HEK293 (cell line): ENCODE results near the gene CACHD1.

Experiments
- CTCF ChIA-PET: fragments of 350-600 bp; formaldehyde crosslinking; extraction: SDS; loops from one replicate; lab custom pipeline; 2021; ENCODE audit warnings: antibody characterized with exemption; lab: Yijun Ruan, JAX
- POLR2A ChIA-PET: fragments of 300-600 bp; formaldehyde crosslinking; extraction: SDS; loops from one replicate; lab custom pipeline; 2020; ENCODE audit warnings: antibody characterized with exemption, inconsistent platforms; lab: Yijun Ruan, JAX
- H3K27ac ChIP-seq: fragments of 200-500 bp; sonication (Bioruptor generic); 2 replicates; pipeline ENCODE4 v1.5.1; 2014; ENCODE audit warnings: low read depth, low read length, control low read depth, inconsistent platforms; ENCODE audit errors: extremely low read depth
- H3K36me3 ChIP-seq, 2 experiments: fragments of 200-500 bp in 1 of 2; sonication (Bioruptor generic) in 1 of 2; 1 replicate in 1 of 2; 2 replicates in 1 of 2; pipeline ENCODE4 v1.5.1; 2014 to 2017; ENCODE audit warnings: inconsistent platforms in 2 of 2, low read length in 2 of 2; ENCODE audit not compliant: control insufficient read depth in 2 of 2, insufficient read depth in 1 of 2
- H3K4me1 ChIP-seq: fragments of 200-500 bp; sonication (Bioruptor generic); 2 replicates; pipeline ENCODE4 v1.5.1; 2014; ENCODE audit warnings: mild to moderate bottlenecking, low read length, inconsistent platforms; ENCODE audit not compliant: control insufficient read depth, insufficient read depth
- H3K4me3 ChIP-seq: 2 replicates; pipeline ENCODE4 v1.5.1; 2011; ENCODE audit warnings: low read depth, mild to moderate bottlenecking, control low read depth, low read length, moderate library complexity
- H3K9me3 ChIP-seq: fragments of 200-500 bp; sonication (Bioruptor generic); 2 replicates; pipeline ENCODE4 v1.5.1; 2014; ENCODE audit warnings: low read depth, low read length, inconsistent platforms; ENCODE audit not compliant: control insufficient read depth, insufficient read depth
- GLIS1 ChIP-seq: fragments of 450-650 bp; formaldehyde crosslinking; IDR thresholded peaks from 2 replicates; pipeline ENCODE4 v1.5.1; 2016; ENCODE audit warnings: missing biosample characterization, missing genetic modification characterization
- KLF8 ChIP-seq: fragments of 450-650 bp; formaldehyde crosslinking; IDR thresholded peaks from 2 replicates; pipeline ENCODE4 v1.5.1; 2016; ENCODE audit warnings: missing biosample characterization, missing genetic modification characterization
- OSR2 ChIP-seq: fragments of 450-650 bp; formaldehyde crosslinking; IDR thresholded peaks from 2 replicates; pipeline ENCODE4 v1.5.1; 2016; ENCODE audit warnings: missing biosample characterization, missing genetic modification characterization
- SETDB1 ChIP-seq: IDR thresholded peaks from one replicate; pipeline ENCODE4 v1.6.1; 2017; ENCODE audit warnings: mild to moderate bottlenecking, low read length, moderate library complexity, mixed read lengths; ENCODE audit not compliant: insufficient read length
- SP3 ChIP-seq: fragments of 450-650 bp; formaldehyde crosslinking; IDR thresholded peaks from 2 replicates; pipeline ENCODE4 v1.5.1; 2016; ENCODE audit warnings: missing biosample characterization, missing genetic modification characterization
- TCF7L2 ChIP-seq: IDR thresholded peaks from 2 replicates; pipeline ENCODE4 v1.6.1; 2011; ENCODE audit warnings: low read depth, mild to moderate bottlenecking, inconsistent platforms, low read length, moderate library complexity, borderline replicate concordance
- ZFHX2 ChIP-seq: fragments of 450-650 bp; formaldehyde crosslinking; conservative IDR thresholded peaks from 2 replicates; pipeline ENCODE4 v1.5.1; 2016; ENCODE audit warnings: missing biosample characterization, missing genetic modification characterization
- ZFP41 ChIP-seq: fragments of 450-650 bp; formaldehyde crosslinking; IDR thresholded peaks from 2 replicates; pipeline ENCODE4 v1.5.1; 2016; ENCODE audit warnings: missing biosample characterization, missing genetic modification characterization, borderline replicate concordance
- ZNF221 ChIP-seq: fragments of 450-650 bp; formaldehyde crosslinking; IDR thresholded peaks from 2 replicates; pipeline ENCODE4 v1.5.1; 2017; ENCODE audit warnings: missing biosample characterization, missing genetic modification characterization, borderline replicate concordance
- ZNF335 ChIP-seq: fragments of 450-650 bp; formaldehyde crosslinking; conservative IDR thresholded peaks from 2 replicates; pipeline ENCODE4 v1.5.1; 2016; ENCODE audit warnings: missing biosample characterization, missing genetic modification characterization
- ZNF433 ChIP-seq: fragments of 450-650 bp; formaldehyde crosslinking; IDR thresholded peaks from 2 replicates; pipeline ENCODE4 v1.5.1; 2016; ENCODE audit warnings: missing biosample characterization, missing genetic modification characterization, low read depth
- ZNF501 ChIP-seq: fragments of 450-650 bp; formaldehyde crosslinking; IDR thresholded peaks from 2 replicates; pipeline ENCODE4 v1.5.1; 2016; ENCODE audit warnings: missing biosample characterization, missing genetic modification characterization
- ZNF514 ChIP-seq: fragments of 450-650 bp; formaldehyde crosslinking; IDR thresholded peaks from 2 replicates; pipeline ENCODE4 v1.5.1; 2016; ENCODE audit warnings: missing biosample characterization, missing genetic modification characterization
- ZNF544 ChIP-seq: fragments of 450-650 bp; formaldehyde crosslinking; IDR thresholded peaks from 2 replicates; pipeline ENCODE4 v1.5.0; 2017; ENCODE audit warnings: missing biosample characterization, missing genetic modification characterization
- ZNF585B ChIP-seq: fragments of 450-650 bp; formaldehyde crosslinking; IDR thresholded peaks from 2 replicates; pipeline ENCODE4 v1.5.1; 2016; ENCODE audit warnings: missing biosample characterization, missing genetic modification characterization
- ZNF660 ChIP-seq: fragments of 450-650 bp; IDR thresholded peaks from 2 replicates; pipeline ENCODE4 v1.5.1; 2018; ENCODE audit warnings: missing biosample characterization, mild to moderate bottlenecking, missing genetic modification characterization
- ZNF777 ChIP-seq: fragments of 450-650 bp; formaldehyde crosslinking; IDR thresholded peaks from 2 replicates; pipeline ENCODE4 v1.5.1; 2017; ENCODE audit warnings: missing biosample characterization, missing genetic modification characterization, borderline replicate concordance
- ZSCAN30 ChIP-seq: fragments of 450-650 bp; IDR thresholded peaks from 2 replicates; pipeline ENCODE4 v1.5.1; 2018; ENCODE audit warnings: missing biosample characterization, mild to moderate bottlenecking, missing genetic modification characterization, moderate library complexity
- ZXDB ChIP-seq: fragments of 450-650 bp; formaldehyde crosslinking; IDR thresholded peaks from 2 replicates; pipeline ENCODE4 v1.5.1; 2016; ENCODE audit warnings: missing biosample characterization, missing genetic modification characterization
- TF ChIP-seq, protein P1 (sequence below): fragments of 450-650 bp; formaldehyde crosslinking; optimal IDR thresholded peaks from 2 replicates; pipeline ENCODE3; 2016; ENCODE audit warnings: missing biosample characterization, mild to moderate bottlenecking, missing genetic modification characterization
- TF ChIP-seq, protein P2 (sequence below): fragments of 450-650 bp; formaldehyde crosslinking; IDR thresholded peaks from 2 replicates; pipeline ENCODE4 v1.5.1; 2016; ENCODE audit warnings: missing biosample characterization, missing genetic modification characterization
- TF ChIP-seq, protein P3 (sequence below): fragments of 450-650 bp; formaldehyde crosslinking; IDR thresholded peaks from 2 replicates; pipeline ENCODE4 v1.5.1; 2016; ENCODE audit warnings: missing biosample characterization, missing genetic modification characterization

CACHD1 gene

DNA sequence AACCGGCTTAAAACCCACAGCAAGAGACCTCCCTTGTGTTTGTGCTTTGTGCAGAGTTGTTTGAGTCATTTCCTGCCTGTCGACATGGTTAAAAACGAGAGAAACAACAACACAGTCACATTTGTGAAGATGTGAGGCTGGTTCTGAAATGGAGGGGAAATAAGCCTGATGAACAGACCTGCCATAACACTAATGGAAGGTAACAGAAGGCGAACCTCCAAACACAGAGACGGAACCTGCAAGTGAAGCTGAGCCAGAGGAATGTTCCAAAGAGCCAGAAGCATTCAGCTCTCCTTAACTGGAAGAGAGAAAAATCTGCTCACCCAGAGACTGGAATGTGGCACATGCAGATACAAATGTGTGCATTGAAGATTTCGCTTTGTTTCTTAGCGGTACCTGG is 221.7 kb downstream of the CACHD1 start:
- TF ChIP-seq ZNF660 (tag by site-specific recombination): no peak
- TF ChIP-seq, protein P1, sequence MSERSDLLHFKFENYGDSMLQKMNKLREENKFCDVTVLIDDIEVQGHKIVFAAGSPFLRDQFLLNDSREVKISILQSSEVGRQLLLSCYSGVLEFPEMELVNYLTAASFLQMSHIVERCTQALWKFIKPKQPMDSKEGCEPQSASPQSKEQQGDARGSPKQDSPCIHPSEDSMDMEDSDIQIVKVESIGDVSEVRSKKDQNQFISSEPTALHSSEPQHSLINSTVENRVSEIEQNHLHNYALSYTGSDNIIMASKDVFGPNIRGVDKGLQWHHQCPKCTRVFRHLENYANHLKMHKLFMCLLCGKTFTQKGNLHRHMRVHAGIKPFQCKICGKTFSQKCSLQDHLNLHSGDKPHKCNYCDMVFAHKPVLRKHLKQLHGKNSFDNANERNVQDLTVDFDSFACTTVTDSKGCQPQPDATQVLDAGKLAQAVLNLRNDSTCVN (tag by site-specific recombination): no peak
- TF ChIP-seq SP3 (tag by site-specific recombination): no peak
- Histone ChIP-seq H3K27ac (no peak overlapping the region), H3K4me1 (no peaks in the 10 kb centered on the region), H3K4me3 (no peak overlapping the region), H3K9me3 (no peaks in the 10 kb centered on the region), H3K36me3 (peaks cover 5 to 28% of the 10 kb centered on the region in 2 experiments)
- ChIA-PET CTCF (interaction anchor here (0.6 to 1.1 kb wide), 3 partner anchors 15 to 133 kb away, joined by 3 to 4 read pairs (median 3); no protein-coding TSS in a partner anchor), POLR2A (no interaction called here)

DNA sequence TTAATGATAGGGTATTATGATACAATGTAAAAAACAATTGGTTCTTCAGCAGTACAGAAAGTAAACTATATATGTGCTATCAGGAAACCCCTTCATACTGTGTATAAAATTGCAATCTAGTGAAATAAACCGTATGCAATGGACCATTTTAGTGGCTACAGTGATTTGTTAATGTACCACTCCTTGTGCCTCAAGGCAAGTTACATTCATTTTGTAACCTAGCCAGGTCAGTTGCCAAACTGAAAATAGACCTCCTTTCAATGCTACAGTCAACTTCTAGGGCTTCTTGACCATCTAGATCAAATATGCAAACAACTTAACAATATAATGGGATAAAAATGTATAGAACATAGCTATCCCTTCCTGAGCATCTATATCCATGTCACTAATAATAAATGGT is 223.0 kb downstream of the CACHD1 start:
- TF ChIP-seq ZNF221 (tag by site-specific recombination): no peak
- TF ChIP-seq ZNF585B (tag by site-specific recombination): no peak
- TF ChIP-seq OSR2 (tag by site-specific recombination): no peak
- TF ChIP-seq ZNF514 (tag by site-specific recombination): no peak
- no peak for TF ChIP-seq ZXDB (tag by site-specific recombination)
- TF ChIP-seq TCF7L2: no peak
- TF ChIP-seq ZSCAN30 (tag by site-specific recombination): no peak
- TF ChIP-seq, protein P2, sequence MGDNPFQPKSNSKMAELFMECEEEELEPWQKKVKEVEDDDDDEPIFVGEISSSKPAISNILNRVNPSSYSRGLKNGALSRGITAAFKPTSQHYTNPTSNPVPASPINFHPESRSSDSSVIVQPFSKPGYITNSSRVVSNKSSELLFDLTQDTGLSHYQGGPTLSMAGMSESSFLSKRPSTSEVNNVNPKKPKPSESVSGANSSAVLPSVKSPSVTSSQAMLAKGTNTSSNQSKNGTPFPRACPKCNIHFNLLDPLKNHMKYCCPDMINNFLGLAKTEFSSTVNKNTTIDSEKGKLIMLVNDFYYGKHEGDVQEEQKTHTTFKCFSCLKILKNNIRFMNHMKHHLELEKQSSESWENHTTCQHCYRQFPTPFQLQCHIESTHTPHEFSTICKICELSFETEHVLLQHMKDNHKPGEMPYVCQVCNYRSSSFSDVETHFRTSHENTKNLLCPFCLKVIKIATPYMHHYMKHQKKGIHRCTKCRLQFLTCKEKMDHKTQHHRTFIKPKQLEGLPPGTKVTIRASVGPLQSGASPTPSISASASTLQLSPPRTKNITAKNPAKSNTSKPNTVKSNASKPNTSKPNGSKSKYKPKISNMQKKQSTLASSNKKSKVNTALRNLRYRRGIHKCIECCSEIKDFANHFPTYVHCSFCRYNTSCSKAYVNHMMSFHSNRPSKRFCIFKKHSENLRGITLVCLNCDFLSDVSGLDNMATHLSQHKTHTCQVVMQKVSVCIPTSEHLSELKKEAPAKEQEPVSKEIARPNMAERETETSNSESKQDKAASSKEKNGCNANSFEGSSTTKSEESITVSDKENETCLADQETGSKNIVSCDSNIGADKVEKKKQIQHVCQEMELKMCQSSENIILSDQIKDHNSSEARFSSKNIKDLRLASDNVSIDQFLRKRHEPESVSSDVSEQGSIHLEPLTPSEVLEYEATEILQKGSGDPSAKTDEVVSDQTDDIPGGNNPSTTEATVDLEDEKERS (tag by site-specific recombination): no peak
- no peak for TF ChIP-seq ZNF777 (tag by site-specific recombination)
- TF ChIP-seq ZNF433 (tag by site-specific recombination): no peak
- TF ChIP-seq ZNF544: no peak
- TF ChIP-seq, protein P3, sequence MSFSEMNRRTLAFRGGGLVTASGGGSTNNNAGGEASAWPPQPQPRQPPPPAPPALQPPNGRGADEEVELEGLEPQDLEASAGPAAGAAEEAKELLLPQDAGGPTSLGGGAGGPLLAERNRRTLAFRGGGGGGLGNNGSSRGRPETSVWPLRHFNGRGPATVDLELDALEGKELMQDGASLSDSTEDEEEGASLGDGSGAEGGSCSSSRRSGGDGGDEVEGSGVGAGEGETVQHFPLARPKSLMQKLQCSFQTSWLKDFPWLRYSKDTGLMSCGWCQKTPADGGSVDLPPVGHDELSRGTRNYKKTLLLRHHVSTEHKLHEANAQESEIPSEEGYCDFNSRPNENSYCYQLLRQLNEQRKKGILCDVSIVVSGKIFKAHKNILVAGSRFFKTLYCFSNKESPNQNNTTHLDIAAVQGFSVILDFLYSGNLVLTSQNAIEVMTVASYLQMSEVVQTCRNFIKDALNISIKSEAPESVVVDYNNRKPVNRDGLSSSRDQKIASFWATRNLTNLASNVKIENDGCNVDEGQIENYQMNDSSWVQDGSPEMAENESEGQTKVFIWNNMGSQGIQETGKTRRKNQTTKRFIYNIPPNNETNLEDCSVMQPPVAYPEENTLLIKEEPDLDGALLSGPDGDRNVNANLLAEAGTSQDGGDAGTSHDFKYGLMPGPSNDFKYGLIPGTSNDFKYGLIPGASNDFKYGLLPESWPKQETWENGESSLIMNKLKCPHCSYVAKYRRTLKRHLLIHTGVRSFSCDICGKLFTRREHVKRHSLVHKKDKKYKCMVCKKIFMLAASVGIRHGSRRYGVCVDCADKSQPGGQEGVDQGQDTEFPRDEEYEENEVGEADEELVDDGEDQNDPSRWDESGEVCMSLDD (tag by site-specific recombination): no peak
- TF ChIP-seq SETDB1: no peak
- TF ChIP-seq ZNF335 (tag by site-specific recombination): no peak
- no peak for TF ChIP-seq ZFHX2 (tag by site-specific recombination)
- TF ChIP-seq GLIS1 (tag by site-specific recombination): no peak
- no peak for TF ChIP-seq ZNF501 (tag by site-specific recombination)
- no peak for TF ChIP-seq ZFP41 (tag by site-specific recombination)
- no peak for TF ChIP-seq KLF8 (tag by site-specific recombination)

More for the DNA sequence above, 223.0 kb downstream of the CACHD1 start:
- Histone ChIP-seq H3K4me3 (no peak overlapping the region), H3K36me3 (peaks cover 5 to 28% of the 10 kb centered on the region in 2 experiments), H3K9me3 (no peaks in the 10 kb centered on the region), H3K27ac (no peak overlapping the region), H3K4me1 (no peaks in the 10 kb centered on the region)
- ChIA-PET CTCF (no interaction called here), POLR2A (no interaction called here)
